GM23338 (cell line): Measurements from ENCODE around the gene ACOX1. TPM values are rescaled to one million over a fixed set of nuclear protein-coding genes. Genes with fewer than 3 reads are reported as not detected.

Experiments used
- ATAC-seq: fragments of 200-7000 bp; cut with Tn5 transposase; 3 replicates; pipeline ENCODE4 v1.9.1; 2020
- DNase-seq: peaks from one replicate; pipeline ENCODE4 v3.0.0-alpha.2; 2015; ENCODE audit warnings: low spot score
- H2AFZ ChIP-seq: fragments of 200-600 bp; sonication (generic); 2 replicates; pipeline ENCODE4 v1.8.0; 2016; ENCODE audit warnings: antibody characterized with exemption, mild to moderate bottlenecking, moderate library complexity
- H3F3A ChIP-seq: fragments of 200-600 bp; sonication (generic); replicated peaks from 2 replicates; pipeline ENCODE4 v1.8.0; 2017; ENCODE audit warnings: antibody characterized with exemption, mixed run types, low read depth
- H3K27ac ChIP-seq: fragments of 200-600 bp; sonication (generic); 2 replicates; pipeline ENCODE4 v1.6.1; 2016; ENCODE audit warnings: low read depth
- H3K27me3 ChIP-seq: fragments of 200-600 bp; sonication (generic); 2 replicates; pipeline ENCODE4 v1.8.0; 2016; ENCODE audit warnings: mild to moderate bottlenecking, mixed run types, moderate library complexity; ENCODE audit not compliant: insufficient read depth
- H3K36me3 ChIP-seq: fragments of 200-600 bp; sonication (generic); 2 replicates; pipeline ENCODE4 v1.8.0; 2016; ENCODE audit warnings: mild to moderate bottlenecking; ENCODE audit not compliant: insufficient read depth
- H3K4me1 ChIP-seq: fragments of 200-600 bp; sonication (generic); 2 replicates; pipeline ENCODE4 v1.8.0; 2016; ENCODE audit warnings: mild to moderate bottlenecking, moderate library complexity; ENCODE audit not compliant: insufficient read depth
- H3K4me2 ChIP-seq: fragments of 200-600 bp; sonication (generic); 2 replicates; pipeline ENCODE4 v1.7.1; 2017; ENCODE audit warnings: mixed run types
- H3K4me3 ChIP-seq: fragments of 200-600 bp; sonication (generic); 2 replicates; pipeline ENCODE4 v1.6.1; 2016; ENCODE audit warnings: mixed run types
- H3K79me2 ChIP-seq: fragments of 200-600 bp; sonication (generic); replicated peaks from 2 replicates; pipeline ENCODE4 v1.8.0; 2017; ENCODE audit warnings: mild to moderate bottlenecking; ENCODE audit not compliant: insufficient read depth
- H3K9me2 ChIP-seq: fragments of 200-600 bp; sonication (generic); 2 replicates; pipeline ENCODE4 v1.8.0; 2017; ENCODE audit not compliant: insufficient read depth
- H4K20me1 ChIP-seq: fragments of 200-600 bp; sonication (generic); replicated peaks from 2 replicates; pipeline ENCODE4 v1.8.0; 2017; ENCODE audit warnings: mild to moderate bottlenecking; ENCODE audit not compliant: insufficient read depth
- H3K27ac Mint-ChIP-seq: 2 replicates; pipeline ENCODE4 v1.8.0; 2020; ENCODE audit warnings: inconsistent platforms, mild to moderate bottlenecking, moderate library complexity, mixed read lengths
- H3K27me3 Mint-ChIP-seq: 3 replicates; pipeline ENCODE4 v1.8.0; 2022; ENCODE audit warnings: low read depth, mild to moderate bottlenecking, moderate library complexity, mixed read lengths, inconsistent platforms; ENCODE audit not compliant: insufficient read depth, poor library complexity
- H3K36me3 Mint-ChIP-seq: 3 replicates; pipeline ENCODE4 v1.8.0; 2021; ENCODE audit warnings: low read depth, mild to moderate bottlenecking, inconsistent platforms, moderate library complexity, mixed read lengths
- H3K4me1 Mint-ChIP-seq: 3 replicates; pipeline ENCODE4 v1.8.0; 2020; ENCODE audit warnings: mild to moderate bottlenecking, inconsistent platforms, mixed read lengths
- H3K4me3 Mint-ChIP-seq: 3 replicates; pipeline ENCODE4 v1.8.0; 2021; ENCODE audit warnings: moderate library complexity, mild to moderate bottlenecking, inconsistent platforms, mixed read lengths
- H3K9me3 Mint-ChIP-seq: 3 replicates; pipeline ENCODE4 v1.8.0; 2020; ENCODE audit warnings: moderate library complexity, mild to moderate bottlenecking, inconsistent platforms, mixed read lengths
- CREB1 ChIP-seq: fragments of 250-450 bp; sonication (Bioruptor Pico); IDR thresholded peaks from 2 replicates; pipeline ENCODE4 v1.5.0; 2020; ENCODE audit warnings: low read depth, mild to moderate bottlenecking, moderate library complexity
- EZH2 ChIP-seq: fragments of 200-600 bp; sonication (generic); IDR thresholded peaks from one replicate; pipeline ENCODE4 v1.8.0; 2017; ENCODE audit warnings: antibody characterized with exemption, mild to moderate bottlenecking, low read depth; ENCODE audit not compliant: unreplicated experiment
- EZH2phosphoT487 ChIP-seq: fragments of 200-600 bp; sonication (generic); IDR thresholded peaks from one replicate; pipeline ENCODE4 v1.8.1; 2018; ENCODE audit warnings: antibody characterized with exemption; ENCODE audit not compliant: unreplicated experiment
- JUNB ChIP-seq: IDR thresholded peaks from one replicate; pipeline ENCODE4 v1.6.1; 2016; ENCODE audit warnings: antibody characterized with exemption; ENCODE audit not compliant: unreplicated experiment
- NANOG ChIP-seq: IDR thresholded peaks from 2 replicates; pipeline ENCODE4 v1.6.1; 2016; ENCODE audit warnings: antibody characterized with exemption, borderline replicate concordance
- ZNF331 ChIP-seq: fragments of 250-450 bp; sonication (Bioruptor Pico); IDR thresholded peaks from 2 replicates; pipeline ENCODE4 v1.5.0; 2020; ENCODE audit warnings: low read depth, mild to moderate bottlenecking, moderate library complexity
- polyA plus RNA-seq: library from polyadenylated mRNA; unstranded; fragments of >200 nt; fragmentation: Nextera tagmentation; extraction: Ambion mirVana; gene quantifications from 2 replicates; pipeline ENCODE4 v1.2.1, GENCODE V29; 2016
- total RNA-seq: library from RNA; depleted of rRNA; stranded (reverse); fragments of >200 nt; shearing (Covaris generic); gene quantifications from 2 replicates; pipeline ENCODE4 v1.2.3, GENCODE V29; 2014
- TF ChIP-seq, protein P1 (sequence below): fragments of 250-450 bp; sonication (Bioruptor Pico); IDR thresholded peaks from 2 replicates; pipeline ENCODE4 v1.5.0; 2020; ENCODE audit warnings: mild to moderate bottlenecking, moderate library complexity
- TF ChIP-seq, protein P2 (sequence below): IDR thresholded peaks from 2 replicates; pipeline ENCODE4 v1.6.1; 2016; ENCODE audit warnings: antibody characterized with exemption

The ACOX1 gene
- total and polyA plus RNA-seq, 2 experiments from 2014 or later: 12.8 to 32.9 TPM

DNA sequence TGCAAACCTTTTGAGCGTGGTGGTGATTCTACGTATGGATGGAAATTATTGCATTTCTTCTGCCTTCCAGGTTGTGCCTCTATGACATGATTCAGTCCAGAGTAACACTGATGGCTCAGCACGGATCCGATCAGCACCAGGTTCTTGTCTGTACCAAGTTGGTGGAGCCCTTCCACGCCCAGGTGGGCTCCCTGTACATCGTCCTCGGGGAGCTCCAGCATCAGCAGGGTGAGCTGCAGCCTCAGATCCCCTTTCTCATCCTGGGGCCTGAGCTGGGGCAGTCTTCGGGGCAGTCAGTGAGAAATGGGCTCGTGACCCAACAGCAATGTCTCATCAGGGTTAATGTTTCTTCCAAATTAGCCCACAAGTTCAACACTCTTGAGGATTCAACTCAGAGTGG lies 12.4 kb upstream of the ACOX1 start (continued):
- TF ChIP-seq, protein P1, sequence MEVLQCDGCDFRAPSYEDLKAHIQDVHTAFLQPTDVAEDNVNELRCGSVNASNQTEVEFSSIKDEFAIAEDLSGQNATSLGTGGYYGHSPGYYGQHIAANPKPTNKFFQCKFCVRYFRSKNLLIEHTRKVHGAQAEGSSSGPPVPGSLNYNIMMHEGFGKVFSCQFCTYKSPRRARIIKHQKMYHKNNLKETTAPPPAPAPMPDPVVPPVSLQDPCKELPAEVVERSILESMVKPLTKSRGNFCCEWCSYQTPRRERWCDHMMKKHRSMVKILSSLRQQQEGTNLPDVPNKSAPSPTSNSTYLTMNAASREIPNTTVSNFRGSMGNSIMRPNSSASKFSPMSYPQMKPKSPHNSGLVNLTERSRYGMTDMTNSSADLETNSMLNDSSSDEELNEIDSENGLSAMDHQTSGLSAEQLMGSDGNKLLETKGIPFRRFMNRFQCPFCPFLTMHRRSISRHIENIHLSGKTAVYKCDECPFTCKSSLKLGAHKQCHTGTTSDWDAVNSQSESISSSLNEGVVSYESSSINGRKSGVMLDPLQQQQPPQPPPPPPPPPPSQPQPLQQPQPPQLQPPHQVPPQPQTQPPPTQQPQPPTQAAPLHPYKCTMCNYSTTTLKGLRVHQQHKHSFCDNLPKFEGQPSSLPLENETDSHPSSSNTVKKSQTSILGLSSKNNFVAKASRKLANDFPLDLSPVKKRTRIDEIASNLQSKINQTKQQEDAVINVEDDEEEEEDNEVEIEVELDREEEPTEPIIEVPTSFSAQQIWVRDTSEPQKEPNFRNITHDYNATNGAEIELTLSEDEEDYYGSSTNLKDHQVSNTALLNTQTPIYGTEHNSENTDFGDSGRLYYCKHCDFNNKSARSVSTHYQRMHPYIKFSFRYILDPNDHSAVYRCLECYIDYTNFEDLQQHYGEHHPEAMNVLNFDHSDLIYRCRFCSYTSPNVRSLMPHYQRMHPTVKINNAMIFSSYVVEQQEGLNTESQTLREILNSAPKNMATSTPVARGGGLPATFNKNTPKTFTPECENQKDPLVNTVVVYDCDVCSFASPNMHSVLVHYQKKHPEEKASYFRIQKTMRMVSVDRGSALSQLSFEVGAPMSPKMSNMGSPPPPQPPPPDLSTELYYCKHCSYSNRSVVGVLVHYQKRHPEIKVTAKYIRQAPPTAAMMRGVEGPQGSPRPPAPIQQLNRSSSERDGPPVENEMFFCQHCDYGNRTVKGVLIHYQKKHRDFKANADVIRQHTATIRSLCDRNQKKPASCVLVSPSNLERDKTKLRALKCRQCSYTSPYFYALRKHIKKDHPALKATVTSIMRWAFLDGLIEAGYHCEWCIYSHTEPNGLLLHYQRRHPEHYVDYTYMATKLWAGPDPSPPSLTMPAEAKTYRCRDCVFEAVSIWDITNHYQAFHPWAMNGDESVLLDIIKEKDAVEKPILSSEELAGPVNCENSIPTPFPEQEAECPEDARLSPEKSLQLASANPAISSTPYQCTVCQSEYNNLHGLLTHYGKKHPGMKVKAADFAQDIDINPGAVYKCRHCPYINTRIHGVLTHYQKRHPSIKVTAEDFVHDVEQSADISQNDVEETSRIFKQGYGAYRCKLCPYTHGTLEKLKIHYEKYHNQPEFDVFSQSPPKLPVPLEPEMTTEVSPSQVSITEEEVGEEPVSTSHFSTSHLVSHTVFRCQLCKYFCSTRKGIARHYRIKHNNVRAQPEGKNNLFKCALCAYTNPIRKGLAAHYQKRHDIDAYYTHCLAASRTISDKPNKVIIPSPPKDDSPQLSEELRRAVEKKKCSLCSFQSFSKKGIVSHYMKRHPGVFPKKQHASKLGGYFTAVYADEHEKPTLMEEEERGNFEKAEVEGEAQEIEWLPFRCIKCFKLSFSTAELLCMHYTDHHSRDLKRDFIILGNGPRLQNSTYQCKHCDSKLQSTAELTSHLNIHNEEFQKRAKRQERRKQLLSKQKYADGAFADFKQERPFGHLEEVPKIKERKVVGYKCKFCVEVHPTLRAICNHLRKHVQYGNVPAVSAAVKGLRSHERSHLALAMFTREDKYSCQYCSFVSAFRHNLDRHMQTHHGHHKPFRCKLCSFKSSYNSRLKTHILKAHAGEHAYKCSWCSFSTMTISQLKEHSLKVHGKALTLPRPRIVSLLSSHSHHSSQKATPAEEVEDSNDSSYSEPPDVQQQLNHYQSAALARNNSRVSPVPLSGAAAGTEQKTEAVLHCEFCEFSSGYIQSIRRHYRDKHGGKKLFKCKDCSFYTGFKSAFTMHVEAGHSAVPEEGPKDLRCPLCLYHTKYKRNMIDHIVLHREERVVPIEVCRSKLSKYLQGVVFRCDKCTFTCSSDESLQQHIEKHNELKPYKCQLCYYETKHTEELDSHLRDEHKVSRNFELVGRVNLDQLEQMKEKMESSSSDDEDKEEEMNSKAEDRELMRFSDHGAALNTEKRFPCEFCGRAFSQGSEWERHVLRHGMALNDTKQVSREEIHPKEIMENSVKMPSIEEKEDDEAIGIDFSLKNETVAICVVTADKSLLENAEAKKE (CRISPR knock-in tag): no peak
- TF ChIP-seq NANOG: no peak
- TF ChIP-seq EZH2: no peak
- TF ChIP-seq ZNF331 (CRISPR knock-in tag): no peak
- no peak for TF ChIP-seq CREB1 (CRISPR knock-in tag)
- TF ChIP-seq EZH2phosphoT487: no peak
- no peak for TF ChIP-seq JUNB

DNA sequence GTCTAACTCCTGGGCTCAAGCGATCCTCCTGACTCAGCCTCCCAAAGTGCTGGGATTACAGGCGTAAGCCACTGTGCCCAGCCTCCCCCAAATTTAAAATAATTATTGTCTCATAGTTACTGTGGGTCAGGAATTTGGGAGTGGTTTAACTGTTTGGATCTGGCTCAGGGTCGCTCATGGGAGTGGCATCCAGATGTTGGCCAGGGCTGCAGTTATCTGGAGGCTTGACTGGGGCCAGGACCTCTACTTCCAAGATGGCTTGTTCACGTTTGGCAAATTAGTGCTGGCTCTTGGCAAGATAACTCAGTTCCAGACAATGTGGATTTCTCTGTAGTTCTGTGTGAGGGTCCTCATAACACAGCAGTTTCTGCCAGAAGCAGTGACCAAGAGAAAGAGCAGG lies 8.1 kb upstream of the ACOX1 start:
- Histone ChIP-seq H3K4me1 (peaks cover 24% of the 10 kb centered on the region), H3K9me2 (no peaks in the 10 kb centered on the region), H3K79me2 (peaks cover 18% of the 10 kb centered on the region), H3K4me2 (no peak overlapping the region), H3K27ac (no peak overlapping the region), H3K4me3 (no peak overlapping the region), H3F3A (peaks cover 9% of the 10 kb centered on the region), H4K20me1 (no peaks in the 10 kb centered on the region), H2AFZ (no peak overlapping the region), H3K36me3 (no peaks in the 10 kb centered on the region), H3K27me3 (no peaks in the 10 kb centered on the region)
- Mint-ChIP-seq H3K27me3 (peaks cover 3% of the 10 kb centered on the region), H3K4me1 (peaks cover 23% of the 10 kb centered on the region), H3K36me3 (peaks cover 15% of the 10 kb centered on the region; the same call in 2 of the 3 replicates), H3K4me3 (no peak overlapping the region), H3K9me3 (no peaks in the 10 kb centered on the region), H3K27ac (no peak overlapping the region)
- no peak for TF ChIP-seq NANOG
- TF ChIP-seq, protein P2, sequence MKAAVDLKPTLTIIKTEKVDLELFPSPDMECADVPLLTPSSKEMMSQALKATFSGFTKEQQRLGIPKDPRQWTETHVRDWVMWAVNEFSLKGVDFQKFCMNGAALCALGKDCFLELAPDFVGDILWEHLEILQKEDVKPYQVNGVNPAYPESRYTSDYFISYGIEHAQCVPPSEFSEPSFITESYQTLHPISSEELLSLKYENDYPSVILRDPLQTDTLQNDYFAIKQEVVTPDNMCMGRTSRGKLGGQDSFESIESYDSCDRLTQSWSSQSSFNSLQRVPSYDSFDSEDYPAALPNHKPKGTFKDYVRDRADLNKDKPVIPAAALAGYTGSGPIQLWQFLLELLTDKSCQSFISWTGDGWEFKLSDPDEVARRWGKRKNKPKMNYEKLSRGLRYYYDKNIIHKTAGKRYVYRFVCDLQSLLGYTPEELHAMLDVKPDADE: no peak
- no peak for ATAC-seq
- DNase-seq: no peak
